HFFc6 (cell line): Measurements from ENCODE around the gene TNS3. TPM values are rescaled to one million over a fixed set of nuclear protein-coding genes. Genes with fewer than 3 reads are reported as not detected.

Source experiments
- DNase-seq: peaks from one replicate; pipeline ENCODE4 v3.0.0-alpha.2; 2018
- H3K27ac Mint-ChIP-seq: 2 replicates; pipeline ENCODE4 v1.8.0; 2020; ENCODE audit warnings: mild to moderate bottlenecking, mixed read lengths
- H3K27me3 Mint-ChIP-seq: 2 replicates; pipeline ENCODE4 v1.8.0; 2021; ENCODE audit warnings: mild to moderate bottlenecking, moderate library complexity, mixed read lengths; ENCODE audit not compliant: insufficient read depth
- H3K36me3 Mint-ChIP-seq: 2 replicates; pipeline ENCODE4 v1.8.0; 2021; ENCODE audit warnings: low read depth, mixed read lengths
- H3K4me1 Mint-ChIP-seq: 2 replicates; pipeline ENCODE4 v1.8.0; 2020; ENCODE audit warnings: low read depth, mixed read lengths
- H3K4me3 Mint-ChIP-seq: 2 replicates; pipeline ENCODE4 v1.8.0; 2020; ENCODE audit warnings: mild to moderate bottlenecking, moderate library complexity, mixed read lengths
- H3K9me3 Mint-ChIP-seq: 2 replicates; pipeline ENCODE4 v1.8.0; 2020; ENCODE audit warnings: mild to moderate bottlenecking, mixed read lengths
- CTCF ChIP-seq: fragments of 200-600 bp; sonication (generic); IDR thresholded peaks from 2 replicates; pipeline ENCODE4 v1.5.0; 2021; ENCODE audit warnings: antibody characterized with exemption, mild to moderate bottlenecking
- total RNA-seq, 6 experiments: library from RNA; stranded (reverse); fragmentation: NEBNext Ultra II Directional; extraction: Animal tissue kit (Norgen Biotek cat#: 25700); gene quantifications; 2 replicates in 1 of 6; 3 replicates in 5 of 6; pipeline ENCODE4 v1.2.3, GENCODE V29; 2021

The TNS3 gene
- total RNA-seq, 6 experiments from 2014 or later, result 50.8 to 77.0 (median 67.8) TPM

- Mint-ChIP-seq H3K27me3 (no peaks in the 10 kb centered on the region; the same call in 1 of the 2 replicates), H3K36me3 (peaks cover 27% of the 10 kb centered on the region), H3K4me3 (peak overlapping the region; percentile 49; the same call in 1 of the 2 replicates), H3K27ac (peak overlapping the region; percentile 50), H3K9me3 (no peaks in the 10 kb centered on the region), H3K4me1 (peaks cover 20% of the 10 kb centered on the region)
- TF ChIP-seq CTCF, result no peak
- no peak for DNase-seq
Observed at GRCh38 chr7:47512481-47513176, 69.3 kb downstream of the TNS3 start.

- Mint-ChIP-seq H3K27ac (no peak overlapping the region), H3K36me3 (peaks cover 23% of the 10 kb centered on the region), H3K4me1 (peaks cover 18% of the 10 kb centered on the region), H3K9me3 (no peaks in the 10 kb centered on the region), H3K4me3 (no peak overlapping the region), H3K27me3 (no peaks in the 10 kb centered on the region; the same call in 1 of the 2 replicates)
- no peak for DNase-seq
- TF ChIP-seq CTCF, result no peak
Observed at GRCh38 chr7:47511699-47512370, 70.1 kb downstream of the TNS3 start.

GRCh38 chr7:47510786-47511185 lies 71.1 kb downstream of the TNS3 start:
- H3K27me3 Mint-ChIP-seq, result no peaks in the 10 kb centered on the region; the same call in 1 of the 2 replicates
- H3K4me3 Mint-ChIP-seq, result no peak overlapping the region
- H3K36me3 Mint-ChIP-seq, result peaks cover 23% of the 10 kb centered on the region
- TF ChIP-seq CTCF, result no peak
- no peak for DNase-seq
- H3K9me3 Mint-ChIP-seq, result no peaks in the 10 kb centered on the region
- peaks cover 18% of the 10 kb centered on the region for H3K4me1 Mint-ChIP-seq
- no peak overlapping the region for H3K27ac Mint-ChIP-seq

GRCh38 chr7:47510192-47510591 lies 71.7 kb downstream of the TNS3 start:
- Mint-ChIP-seq H3K9me3 (no peaks in the 10 kb centered on the region), H3K27ac (no peak overlapping the region; the same call in 1 of the 2 replicates), H3K4me1 (peaks cover 18% of the 10 kb centered on the region), H3K36me3 (peaks cover 27% of the 10 kb centered on the region), H3K4me3 (no peak overlapping the region), H3K27me3 (no peaks in the 10 kb centered on the region; the same call in 1 of the 2 replicates)
- DNase-seq, result no peak
- TF ChIP-seq CTCF, result no peak

- H3K4me3 Mint-ChIP-seq, result no peak overlapping the region
- H3K36me3 Mint-ChIP-seq, result peaks cover 27% of the 10 kb centered on the region
- no peaks in the 10 kb centered on the region; the same call in 1 of the 2 replicates for H3K27me3 Mint-ChIP-seq
- no peak for DNase-seq
- no peak overlapping the region for H3K27ac Mint-ChIP-seq
- no peaks in the 10 kb centered on the region for H3K9me3 Mint-ChIP-seq
- H3K4me1 Mint-ChIP-seq, result peaks cover 18% of the 10 kb centered on the region
- TF ChIP-seq CTCF, result no peak
Observed at GRCh38 chr7:47509571-47509970, 72.3 kb downstream of the TNS3 start.
